ENCODE data around the gene ARL5A.
"Not testable (repeated sequence)": the region's sequence is repeated elsewhere in the genome, so short reads cannot be mapped to it uniquely, and the experiment has no call there.

The ARL5A gene, protein sequence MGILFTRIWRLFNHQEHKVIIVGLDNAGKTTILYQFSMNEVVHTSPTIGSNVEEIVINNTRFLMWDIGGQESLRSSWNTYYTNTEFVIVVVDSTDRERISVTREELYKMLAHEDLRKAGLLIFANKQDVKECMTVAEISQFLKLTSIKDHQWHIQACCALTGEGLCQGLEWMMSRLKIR
- 29.3 to 40.4 (median 36.4) reads per million in 4 experiments for total RNA-seq

DNA sequence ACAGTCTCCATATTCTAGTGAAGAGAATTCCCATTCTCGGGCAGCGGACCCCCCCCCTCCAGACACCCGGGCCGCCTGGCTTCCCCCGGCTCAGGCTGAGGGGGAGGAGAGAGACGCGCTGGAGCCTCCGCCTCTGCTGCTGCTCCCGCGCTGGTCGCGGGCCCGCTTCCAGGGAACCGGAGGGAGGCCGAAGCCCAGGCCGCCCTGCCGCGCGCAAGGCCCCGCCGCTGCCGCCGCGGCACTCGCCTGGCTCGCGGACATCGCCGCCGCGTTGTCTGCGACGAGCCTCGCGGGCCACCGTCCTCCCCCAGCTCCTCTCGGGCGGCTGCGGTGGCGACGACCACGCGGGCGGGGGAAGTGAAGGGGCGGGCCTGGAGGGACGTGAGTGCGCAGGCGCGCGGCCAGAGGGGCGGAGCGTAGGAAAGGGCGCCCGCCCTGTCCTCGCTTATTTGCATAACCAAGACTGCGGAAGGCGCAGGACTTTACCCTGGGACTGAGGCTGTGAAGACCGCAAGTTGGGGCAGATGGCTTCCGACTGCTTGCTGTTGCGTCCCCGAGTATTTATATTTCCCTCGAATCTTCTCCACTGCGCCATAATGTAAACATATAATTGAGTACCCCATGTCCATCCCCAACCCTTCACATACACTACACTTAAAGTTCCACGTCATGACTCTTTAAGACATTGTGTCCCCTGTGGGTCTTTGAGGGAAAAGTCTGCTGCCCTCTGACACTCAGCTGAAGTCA, at the start of gene ARL5A:
Gene ARL5A, minus strand, starts transcription at position 279 of the 747 bp plus-strand sequence. Its CDS starts 245 bp downstream, at position 34.
- DNase-seq: peak; percentile 88

DNA sequence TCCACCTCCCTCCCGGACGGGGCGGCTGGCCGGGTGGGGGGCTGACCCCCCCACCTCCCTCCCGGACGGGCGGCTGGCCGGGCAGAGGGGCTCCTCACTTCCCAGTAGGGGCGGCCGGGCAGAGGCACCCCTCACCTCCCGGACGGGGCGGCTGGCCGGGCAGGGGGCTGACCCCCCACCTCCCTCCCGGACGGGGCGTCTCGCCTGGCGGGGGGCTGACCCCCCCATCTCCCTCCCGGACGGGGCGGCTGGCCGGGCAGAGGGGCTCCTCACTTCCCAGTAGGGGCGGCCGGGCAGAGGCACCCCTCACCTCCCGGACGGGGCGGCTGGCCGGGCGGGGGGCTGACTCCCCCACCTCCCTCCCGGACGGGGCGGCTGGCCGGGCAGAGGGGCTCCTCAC, 47.4 kb upstream of the ARL5A start:
- not testable (repeated sequence) for DNase-seq

DNA sequence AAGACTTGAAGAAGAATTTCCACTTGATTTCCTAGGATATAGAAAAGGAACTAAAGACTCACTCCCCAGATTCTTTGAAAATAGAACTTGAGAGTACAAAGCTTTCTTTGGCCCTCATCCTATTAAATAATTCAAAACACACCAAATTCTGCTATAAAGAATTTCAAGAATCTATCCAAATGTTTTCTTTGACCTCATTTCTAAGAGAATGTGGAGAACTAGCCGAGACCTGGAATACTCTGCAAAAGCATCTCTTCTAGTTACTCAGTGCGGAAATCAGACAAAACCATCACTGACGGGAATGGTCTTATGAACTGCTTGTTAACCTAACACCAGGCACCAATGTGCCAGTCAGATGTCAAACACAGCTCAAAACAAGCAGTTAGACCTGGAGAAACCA, 44.2 kb upstream of the ARL5A start:
- no peak for DNase-seq

DNA sequence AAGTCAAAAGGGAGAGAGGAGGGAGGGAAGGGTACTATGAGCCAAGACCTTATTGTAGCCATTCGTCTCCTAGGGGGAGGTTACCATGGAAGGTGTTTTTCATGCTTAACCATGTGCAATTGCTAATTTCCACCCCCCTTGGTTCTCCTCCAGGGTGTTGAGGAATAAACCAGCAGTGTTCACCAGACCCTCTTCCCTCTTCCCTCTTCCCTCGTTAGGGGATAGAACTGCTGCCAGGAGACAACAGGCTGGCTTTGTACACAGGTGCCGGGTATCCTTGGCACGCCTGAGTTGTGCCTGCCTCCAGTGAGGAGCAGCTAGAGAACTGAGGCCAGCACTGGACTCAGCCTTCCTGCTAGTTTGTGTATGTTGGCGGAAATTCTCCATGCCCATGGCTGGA, 41.1 kb upstream of the ARL5A start:
- DNase-seq: no peak

DNA sequence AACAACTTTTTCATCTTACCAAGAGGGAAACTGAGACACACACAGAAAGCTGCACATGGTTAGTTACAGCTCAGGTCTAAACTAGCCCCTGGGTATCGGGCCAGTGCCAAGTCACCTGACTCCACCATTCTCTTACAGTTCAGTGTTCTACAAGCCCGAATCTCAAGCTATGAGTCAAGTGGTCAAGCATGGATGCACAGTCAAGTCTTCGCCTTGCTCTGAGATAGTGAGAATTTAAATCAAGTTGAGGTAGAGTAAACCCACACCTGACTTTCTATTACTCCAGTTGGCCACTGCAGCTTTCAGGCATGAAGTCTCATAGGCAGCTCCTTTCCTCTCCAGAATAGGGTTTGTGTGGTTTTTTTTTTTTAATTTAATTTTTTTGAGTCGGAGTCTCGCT, 34.5 kb upstream of the ARL5A start:
- no peak for DNase-seq

DNA sequence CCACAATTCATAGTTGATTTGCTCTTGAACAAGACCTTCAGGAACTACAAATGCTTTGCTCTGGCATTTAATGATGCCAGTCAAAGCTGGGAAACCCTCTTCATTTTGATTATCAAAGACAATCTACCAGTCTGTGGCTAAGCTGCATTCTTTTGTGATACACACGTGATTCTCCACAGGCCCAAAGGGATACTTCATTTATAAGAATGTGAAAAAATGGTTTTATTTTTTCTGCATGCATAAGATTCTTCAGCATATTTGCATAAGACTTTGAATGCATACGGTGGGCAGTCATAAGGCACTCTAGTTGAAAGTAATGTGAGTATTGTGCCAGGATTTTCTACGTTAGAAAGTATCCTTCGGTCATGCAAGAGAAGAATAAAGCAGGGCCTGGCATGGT, 33.0 kb upstream of the ARL5A start:
- no peak for DNase-seq

DNA sequence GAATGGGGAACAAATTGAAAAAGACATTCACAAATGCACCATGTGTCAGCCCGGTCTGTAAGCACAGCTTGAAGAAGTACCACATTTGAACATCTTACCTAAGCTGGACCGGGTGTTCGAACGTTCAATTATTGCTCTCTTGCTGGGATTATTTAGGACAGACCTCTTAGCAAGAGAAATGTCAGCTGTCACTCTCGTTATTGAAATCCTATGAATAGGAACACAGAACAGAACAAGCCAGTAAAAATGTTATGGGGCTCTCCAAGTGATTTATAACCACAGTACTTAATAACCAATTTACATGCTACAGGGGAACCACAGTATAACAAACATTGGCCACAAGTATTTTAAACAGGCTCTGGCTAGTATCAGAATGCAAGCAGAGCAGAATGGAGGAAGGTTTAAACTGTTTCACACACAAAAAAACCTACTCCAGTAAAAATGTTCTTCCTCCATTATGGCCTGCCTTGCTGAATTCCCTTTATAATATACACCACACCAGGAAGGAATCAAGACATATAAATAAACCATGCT, 32.5 kb upstream of the ARL5A start:
- no peak for DNase-seq

DNA sequence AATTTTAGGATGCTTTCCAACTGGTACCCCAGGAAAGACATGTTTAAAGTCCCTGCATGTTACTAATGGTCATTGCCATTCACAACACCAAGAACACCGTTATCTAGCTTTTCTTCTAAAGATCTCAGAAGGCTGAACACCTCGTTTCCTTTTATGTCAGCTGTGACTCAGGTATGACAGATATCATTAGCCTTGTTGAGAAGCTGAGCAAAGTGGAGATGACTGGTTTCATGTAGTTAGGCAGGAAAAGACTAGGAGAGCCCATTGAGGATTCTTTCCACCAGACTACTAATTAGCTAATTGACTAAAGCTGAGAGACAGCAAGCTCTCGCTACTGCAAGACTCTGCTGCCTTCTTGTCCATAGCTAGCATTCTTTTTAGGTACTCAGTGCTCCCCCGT, 32.0 kb upstream of the ARL5A start:
- DNase-seq: no peak

DNA sequence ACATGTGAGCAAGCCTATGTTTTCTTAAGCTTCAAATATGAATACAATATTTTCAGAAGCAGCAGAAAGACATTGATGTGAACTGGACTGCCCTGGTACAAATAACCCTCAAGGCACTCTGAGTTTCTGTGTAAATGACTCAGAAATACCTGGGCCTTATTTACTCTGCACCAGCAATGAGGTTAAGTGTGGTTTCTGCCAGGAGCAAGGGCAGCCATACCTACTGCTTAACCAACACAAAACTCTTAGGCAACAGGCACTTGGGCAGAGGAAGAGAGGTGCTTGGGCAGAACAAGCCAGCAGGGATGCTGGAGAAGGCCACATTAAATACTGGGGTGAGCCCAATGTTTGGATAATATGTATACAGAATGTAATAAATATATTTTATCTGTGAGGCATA, 29.4 kb upstream of the ARL5A start:
- no peak for DNase-seq

DNA sequence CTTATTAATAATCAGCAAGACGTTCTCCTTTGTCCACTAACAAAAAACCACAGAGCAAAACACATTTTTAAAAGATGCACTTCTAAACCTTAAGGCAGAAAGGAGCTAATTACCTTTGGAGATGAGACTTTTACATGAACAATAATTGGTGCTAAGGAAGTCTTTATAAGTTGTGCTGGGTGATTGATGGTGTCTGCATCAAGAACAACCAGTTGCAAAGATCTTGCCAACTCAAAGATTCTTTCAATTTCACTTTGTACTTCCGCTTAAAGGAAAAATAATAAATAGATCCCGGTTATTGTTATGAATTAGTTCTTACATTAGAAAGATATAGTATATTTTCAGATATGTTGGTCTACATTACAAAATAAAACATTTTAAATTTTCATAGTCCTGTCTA, 26.9 kb upstream of the ARL5A start:
- DNase-seq: no peak

DNA sequence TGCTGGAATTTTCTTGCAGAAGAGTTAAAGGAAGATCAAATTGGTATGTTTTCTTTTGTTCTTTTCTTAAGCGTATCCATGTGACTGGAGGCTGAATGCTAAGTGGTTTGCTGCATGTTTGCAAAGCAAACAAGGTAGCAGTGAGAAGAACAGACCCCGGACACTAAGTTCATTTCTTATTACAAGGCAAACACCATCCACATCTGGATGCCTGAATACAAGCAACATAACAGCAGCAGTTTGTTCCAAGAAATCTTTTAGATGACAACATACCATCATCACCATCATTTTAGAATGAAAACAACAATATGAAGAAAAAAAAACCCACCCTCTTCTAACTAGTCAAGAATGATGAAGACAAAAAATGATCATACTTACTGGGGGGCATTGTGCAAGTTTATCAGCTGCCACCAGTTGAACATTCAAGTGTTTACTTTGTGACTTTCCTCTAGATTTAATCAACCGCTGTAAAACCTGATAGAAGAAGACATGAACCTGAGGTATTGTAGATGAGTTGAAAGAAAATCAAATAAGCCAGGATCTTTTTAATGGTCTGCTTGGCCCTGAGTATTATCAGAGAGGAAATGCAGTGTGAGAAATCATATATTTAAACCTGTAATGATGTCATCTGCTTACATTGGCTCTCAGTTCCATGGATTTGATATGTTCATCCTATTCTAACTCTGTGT, 25.0 kb upstream of the ARL5A start:
- DNase-seq: no peak

DNA sequence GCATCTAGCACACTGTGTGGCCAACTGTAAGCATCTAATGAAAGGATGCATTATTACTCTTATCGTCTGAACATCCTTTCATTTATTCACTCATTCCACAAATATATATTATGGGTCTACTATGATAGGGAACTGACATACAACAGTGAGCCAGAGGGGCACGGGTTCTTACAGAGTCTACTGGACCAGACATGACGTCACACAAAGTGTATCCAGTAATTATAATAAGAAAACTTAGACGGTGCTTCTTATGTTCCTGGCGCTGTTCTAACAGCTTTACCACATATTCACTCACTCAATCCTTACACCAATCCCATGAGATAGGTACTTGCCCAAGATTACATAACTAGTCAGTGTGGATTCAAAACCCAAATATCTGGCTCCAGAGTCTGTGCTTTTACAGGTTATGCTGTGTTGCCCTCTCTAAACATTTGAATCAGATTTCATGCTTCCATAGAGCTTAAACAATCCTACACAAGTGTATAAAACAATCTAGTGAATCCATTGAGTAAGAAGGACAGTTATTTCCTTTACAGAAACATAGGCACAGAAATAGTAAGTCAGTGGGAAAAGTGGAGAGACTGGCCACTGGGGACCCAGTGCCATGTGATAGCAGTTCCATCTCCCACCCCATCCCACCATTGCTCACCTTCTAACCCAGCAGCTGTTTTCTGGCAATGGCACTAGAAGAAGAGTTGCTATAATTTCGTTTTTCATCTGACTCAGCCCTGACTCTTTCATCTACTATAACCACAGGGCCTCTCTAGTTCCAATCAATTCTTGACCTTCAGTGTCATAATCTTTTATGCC, 24.2 kb upstream of the ARL5A start:
- DNase-seq: no peak

DNA sequence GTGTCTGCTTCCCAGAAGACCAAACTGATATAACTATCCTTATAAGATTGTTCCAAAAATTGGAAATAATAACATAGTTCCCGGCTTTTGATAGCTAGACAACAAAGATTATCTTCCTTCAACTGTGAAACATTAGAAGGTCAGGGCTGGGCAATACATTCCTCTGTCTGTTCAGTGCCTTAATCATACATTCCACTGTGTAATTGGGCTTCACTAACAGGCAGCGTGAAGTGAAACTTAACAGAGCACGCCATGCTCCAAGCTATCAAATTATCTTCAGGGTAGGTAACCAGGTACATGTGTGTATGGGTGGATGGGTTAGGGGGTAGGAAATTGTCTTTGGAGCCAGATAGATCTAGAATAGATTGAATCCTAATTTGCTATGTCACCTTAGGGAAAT, 23.5 kb upstream of the ARL5A start:
- no peak for DNase-seq

DNA sequence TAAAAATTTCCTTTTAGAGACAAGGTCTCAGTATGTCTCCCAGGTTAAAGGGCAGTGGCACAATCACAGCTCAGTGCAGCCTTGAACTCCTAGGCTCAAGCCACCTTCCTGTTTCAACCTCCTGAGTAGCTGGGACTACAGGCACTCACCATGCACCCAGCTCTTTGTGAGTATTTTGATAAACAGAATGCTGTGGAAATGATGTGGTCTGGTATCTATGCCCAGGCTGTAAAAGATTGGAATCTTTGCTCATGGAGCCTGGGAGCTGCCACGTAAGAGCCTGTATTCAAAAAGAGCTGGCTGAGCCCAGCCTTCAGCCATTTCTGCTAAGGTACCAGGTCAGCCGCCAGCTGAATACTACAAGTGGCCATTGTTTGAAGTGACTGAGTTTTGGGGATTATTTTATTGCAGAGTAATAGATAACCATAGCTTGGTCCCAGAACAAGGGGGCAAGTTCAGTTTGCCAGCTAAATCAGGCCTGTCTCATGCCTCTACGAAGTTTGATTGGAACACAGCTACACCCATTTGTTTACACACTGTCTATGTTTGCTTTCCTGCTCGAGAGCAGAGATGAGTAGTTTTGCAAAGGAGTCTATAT, 21.3 kb upstream of the ARL5A start:
- DNase-seq: no peak

DNA sequence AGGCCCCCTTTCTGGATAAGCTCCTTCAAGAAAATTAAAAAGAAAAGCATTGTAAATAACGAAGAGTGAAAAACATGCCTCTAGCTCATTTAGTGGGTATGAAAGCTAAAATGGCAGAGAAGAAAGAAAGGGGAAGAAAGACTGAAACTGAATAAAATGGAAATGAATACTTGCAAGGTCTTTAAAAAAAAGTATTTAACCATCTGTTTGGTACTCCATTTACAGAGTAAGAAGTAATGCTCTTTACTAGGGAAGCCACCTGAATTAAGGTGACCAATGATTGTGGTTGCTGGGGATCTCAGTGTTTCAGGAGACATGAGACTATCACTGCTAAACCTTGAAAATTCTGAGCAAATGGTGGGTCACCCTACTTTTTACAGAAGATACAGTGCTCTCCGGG, 17.7 kb upstream of the ARL5A start:
- DNase-seq: no peak

DNA sequence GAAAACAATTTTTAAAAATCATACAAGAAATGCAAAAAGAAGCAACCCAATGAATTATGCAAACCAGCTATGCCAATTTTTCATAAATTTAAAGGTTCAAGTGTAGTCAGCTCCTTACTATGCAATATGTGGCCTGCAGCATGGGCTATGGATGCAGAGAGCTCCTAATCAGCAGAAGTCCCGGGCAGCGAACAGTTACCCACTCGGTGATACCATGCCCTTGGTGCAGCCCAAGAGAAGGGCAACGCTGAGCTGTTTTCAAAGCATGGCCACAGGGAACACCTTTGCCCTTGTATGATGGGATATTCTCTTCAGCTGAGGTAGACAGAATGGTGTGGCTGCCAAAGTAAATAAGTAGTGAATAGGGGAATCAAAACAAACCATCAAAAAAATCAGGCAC, 17.3 kb upstream of the ARL5A start:
- DNase-seq: no peak

DNA sequence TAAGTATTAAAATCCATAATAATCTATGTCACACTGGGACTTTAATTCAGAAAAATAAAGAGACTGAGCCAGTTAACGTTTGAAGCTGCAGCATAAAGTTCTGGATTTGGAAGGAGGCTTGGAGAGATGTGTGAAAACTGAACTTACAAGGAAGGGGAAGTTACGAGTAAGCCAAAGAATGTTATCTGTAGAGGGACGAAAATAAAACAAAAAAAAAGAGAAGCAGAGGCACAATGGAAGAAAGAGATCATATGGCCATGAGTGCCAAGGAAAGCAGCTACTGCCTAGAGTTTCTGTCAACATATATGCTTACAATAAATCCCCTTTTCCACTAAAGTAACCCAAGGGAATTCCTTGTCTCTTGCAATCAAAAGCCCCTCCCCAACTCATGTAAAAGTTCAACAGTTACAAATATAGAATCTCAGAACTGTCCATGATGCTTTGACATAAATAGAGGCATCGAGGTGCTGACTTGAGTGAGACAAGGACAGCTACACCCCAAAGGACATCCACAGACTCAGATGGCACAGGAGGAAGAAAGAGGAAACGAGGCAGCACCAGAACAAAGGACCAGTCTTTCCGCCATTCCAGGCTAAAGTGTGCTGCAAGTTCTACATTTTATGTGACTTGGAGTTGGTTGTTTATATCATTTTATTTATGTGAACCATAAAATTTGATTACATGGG, 16.1 kb upstream of the ARL5A start:
- DNase-seq: no peak

DNA sequence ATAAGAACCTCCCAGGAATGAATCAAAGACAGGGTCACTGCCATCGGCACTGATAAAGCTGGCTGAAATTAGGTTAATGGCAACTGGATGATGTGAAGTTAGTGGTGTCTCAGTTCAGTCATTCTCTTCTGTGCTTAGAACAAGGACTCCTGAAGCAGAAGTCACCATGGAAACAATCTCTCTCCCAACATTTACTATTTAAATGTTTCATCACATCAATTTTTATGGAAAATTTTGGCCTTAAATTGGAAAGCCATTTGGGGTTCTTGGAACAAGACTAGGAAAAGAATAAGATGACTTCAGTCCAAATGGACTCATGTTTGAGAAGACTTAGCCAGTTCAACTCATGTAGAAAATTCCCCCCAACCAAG, 15.5 kb upstream of the ARL5A start:
- no peak for DNase-seq

DNA sequence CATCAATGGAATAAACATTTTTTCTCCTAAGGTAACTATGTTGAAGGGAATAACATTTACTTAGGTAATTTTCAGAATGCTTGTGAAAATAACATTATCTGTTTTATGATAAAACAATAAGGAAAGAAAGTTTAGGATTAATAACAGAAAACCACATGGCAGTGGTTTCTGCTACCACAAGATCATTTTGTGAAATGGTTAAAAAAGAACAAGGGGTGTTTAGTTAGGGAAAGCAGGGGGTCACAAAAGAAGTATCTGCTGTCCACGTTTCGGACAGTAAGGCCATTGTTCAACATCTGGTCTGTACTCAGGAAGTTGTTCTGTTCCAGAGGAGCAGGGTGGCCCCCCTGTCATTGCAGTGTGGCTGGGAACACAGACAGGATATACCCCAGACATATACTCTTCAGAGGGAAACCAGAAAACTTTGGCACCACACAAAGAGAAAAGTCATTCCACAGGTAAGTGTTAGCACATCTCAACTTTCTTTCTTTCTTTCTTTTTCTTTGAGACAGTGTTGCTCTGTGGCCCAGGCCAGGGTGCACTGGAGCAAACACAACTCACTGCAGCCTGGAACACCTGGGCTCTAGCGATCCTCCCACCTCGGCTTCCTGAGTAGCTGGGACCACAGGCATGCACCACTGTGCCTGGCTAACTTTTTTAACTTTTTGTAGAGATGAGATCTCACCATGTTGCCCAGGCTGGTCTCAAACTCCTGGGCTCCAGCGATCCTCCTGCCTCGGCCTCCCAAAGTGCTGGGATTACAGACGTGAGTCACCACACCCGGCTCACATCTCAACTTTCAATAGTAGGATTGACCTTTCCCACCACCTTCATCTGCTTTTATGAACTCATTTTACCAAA, 14.8 kb upstream of the ARL5A start:
- no peak for DNase-seq

DNA sequence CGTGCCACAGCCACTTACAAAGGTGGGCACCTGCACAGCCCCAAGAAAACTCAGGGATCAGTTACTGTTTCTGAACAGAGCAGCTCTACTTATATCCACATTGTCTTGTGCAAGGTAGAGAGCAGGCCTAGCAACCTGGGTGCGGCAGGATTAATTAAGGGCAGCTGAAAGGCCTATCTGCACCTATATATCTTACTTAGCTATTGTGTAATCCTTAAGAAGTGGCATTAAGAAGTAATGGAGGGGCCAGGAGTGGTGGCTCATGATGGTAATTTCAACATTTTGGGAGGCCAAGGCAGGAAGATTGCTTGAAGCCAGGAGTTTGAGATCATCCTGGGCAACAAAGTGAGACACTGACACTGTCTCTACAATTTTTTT, 12.8 kb upstream of the ARL5A start:
- no peak for DNase-seq

Data from effector CD8-positive, alpha-beta T cell (primary cell).